CD4-positive, alpha-beta T cell (primary cell): ENCODE data around the gene RASA2. TPM values are rescaled to one million over a fixed set of nuclear protein-coding genes. Genes with fewer than 3 reads are reported as not detected.

Source experiments
- ATAC-seq: fragments of 200-7000 bp; cut with Tn5 transposase; one replicate; pipeline ENCODE4 v1.10.0; 2022; ENCODE audit warnings: mild to moderate bottlenecking; ENCODE audit not compliant: poor library complexity
- CTCF ChIA-PET: fragments of 350-600 bp; sonication (Branson Sonifier 250); formaldehyde crosslinking; loops from one replicate; lab custom pipeline; 2021; ENCODE audit warnings: antibody characterized with exemption, inconsistent platforms; lab: Charles Lee
- POLR2A ChIA-PET: fragments of 350-600 bp; sonication (Branson Sonifier 250); formaldehyde crosslinking; loops from one replicate; lab custom pipeline; 2021; ENCODE audit warnings: antibody characterized with exemption, inconsistent platforms; lab: Charles Lee
- DNase-seq, 14 experiments: peaks; one replicate each; pipeline ENCODE4 v3.0.0-alpha.2; 2013 to 2020; ENCODE audit warnings: mixed read lengths in 2 of 14
- H3K27ac ChIP-seq, 2 donors: one replicate each; pipeline versions ENCODE4 v1.5.1 to v1.7.0; 2013; ENCODE audit warnings: low read length in 2 of 2, low read depth in 1 of 2, mild to moderate bottlenecking in 1 of 2
- H3K27me3 ChIP-seq, 2 experiments: 1 replicate in 1 of 2; 2 replicates in 1 of 2; pipeline versions ENCODE4 v1.6.1 to v1.7.0; 2013; ENCODE audit warnings: low read length in 2 of 2, control low read depth in 1 of 2, mild to moderate bottlenecking in 1 of 2, moderate library complexity in 1 of 2; ENCODE audit not compliant: insufficient read depth in 2 of 2, control insufficient read depth in 1 of 2
- H3K36me3 ChIP-seq: one replicate; pipeline ENCODE4 v1.6.1; 2013; ENCODE audit warnings: low read length, control low read depth; ENCODE audit not compliant: insufficient read depth
- H3K4me1 ChIP-seq: one replicate; pipeline ENCODE4 v1.6.1; 2013; ENCODE audit warnings: low read length, control low read depth; ENCODE audit not compliant: insufficient read depth
- H3K4me3 ChIP-seq: one replicate; pipeline ENCODE4 v1.5.1; 2013; ENCODE audit warnings: mild to moderate bottlenecking, low read length, moderate library complexity
- H3K9me3 ChIP-seq, 2 experiments: 1 replicate in 1 of 2; 2 replicates in 1 of 2; pipeline versions ENCODE4 v1.6.1 to v1.7.0; 2013; ENCODE audit warnings: low read length in 2 of 2, mild to moderate bottlenecking in 2 of 2, control low read depth in 1 of 2, moderate library complexity in 1 of 2; ENCODE audit not compliant: control insufficient read depth in 1 of 2, insufficient read depth in 1 of 2
- H3K27ac Mint-ChIP-seq: one replicate; pipeline ENCODE4 v1.8.0; 2020; ENCODE audit warnings: mixed read lengths
- H3K27me3 Mint-ChIP-seq: one replicate; pipeline ENCODE4 v1.8.0; 2021; ENCODE audit warnings: mixed read lengths
- H3K36me3 Mint-ChIP-seq: one replicate; pipeline ENCODE4 v1.8.0; 2021; ENCODE audit warnings: low read depth, mixed read lengths
- H3K4me1 Mint-ChIP-seq: one replicate; pipeline ENCODE4 v1.8.0; 2021; ENCODE audit warnings: low read depth, mixed read lengths
- H3K4me3 Mint-ChIP-seq: one replicate; pipeline ENCODE4 v1.8.0; 2020; ENCODE audit warnings: mild to moderate bottlenecking, mixed read lengths
- H3K9me3 Mint-ChIP-seq: one replicate; pipeline ENCODE4 v1.8.0; 2020; ENCODE audit warnings: mixed read lengths
- CTCF ChIP-seq: fragments of 200-600 bp; IDR thresholded peaks from one replicate; pipeline ENCODE4 v1.8.0; 2022; ENCODE audit warnings: antibody characterized with exemption, mild to moderate bottlenecking
- intact Hi-C, 2 experiments: fragments of 100-400 bp; cut with DNase I in 1 of 2; cut with micrococcal nuclease in 1 of 2; formaldehyde crosslinking; loops; one replicate each; pipeline versions ENCODE4 v1.15.1 to v1.9.0; 2023 to 2025; cut with DNase I, micrococcal nuclease
- total RNA-seq, 174 experiments: library from RNA in 2 of 174; stranded (reverse) in 2 of 174; gene quantifications; one replicate each; pipeline ENCODE4 v1.2.3 and lab custom pipeline; 2021 to 2026

The RASA2 gene
- total RNA-seq, 2 experiments from 2014 or later, result 96.1 to 96.4 TPM

- Mint-ChIP-seq H3K27ac (no peak overlapping the region), H3K4me3 (no peak overlapping the region), H3K36me3 (no peaks in the 10 kb centered on the region), H3K4me1 (no peaks in the 10 kb centered on the region), H3K27me3 (no peaks in the 10 kb centered on the region), H3K9me3 (no peaks in the 10 kb centered on the region)
- no peaks in the 10 kb centered on the region for H3K36me3 ChIP-seq
- no peaks in the 10 kb centered on the region for H3K27me3 ChIP-seq
- H3K4me3 ChIP-seq, result no peak overlapping the region
- POLR2A ChIA-PET, result no interaction called here
- DNase-seq (no peak), ATAC-seq (no peak)
- CTCF ChIA-PET, result no interaction called here
- H3K9me3 ChIP-seq, result no peaks in the 10 kb centered on the region
- no peak for TF ChIP-seq CTCF
- H3K27ac ChIP-seq, result no peak overlapping the region
- H3K4me1 ChIP-seq, result peaks cover 3% of the 10 kb centered on the region
- intact Hi-C loops, result loop anchor here in 1 of 2 experiments (10.0 kb wide), 1 partner anchor 289 kb away; no protein-coding TSS in a partner anchor
These were observed 157.0 kb downstream of the RASA2 start for GRCh38 chr3:141643796-141644195.

GRCh38 chr3:141644931-141645330 is 158.1 kb downstream of the RASA2 start:
- H3K9me3 Mint-ChIP-seq, result no peaks in the 10 kb centered on the region
- H3K4me1 ChIP-seq, result peaks cover 3% of the 10 kb centered on the region
- peak; percentile 59 for ATAC-seq
- H3K27me3 Mint-ChIP-seq, result no peaks in the 10 kb centered on the region
- peak; percentile 36 to 75 (median 58) for DNase-seq
- no peaks in the 10 kb centered on the region for H3K4me1 Mint-ChIP-seq
- H3K4me3 ChIP-seq, result no peak overlapping the region
- intact Hi-C loops, result loop anchor here in 1 of 2 experiments (1.0 to 10.0 kb wide), 2 partner anchors 185 to 290 kb away; no protein-coding TSS in a partner anchor
- no peaks in the 10 kb centered on the region for H3K36me3 ChIP-seq
- peak; percentile 76 for TF ChIP-seq CTCF
- no peaks in the 10 kb centered on the region for H3K27me3 ChIP-seq
- H3K27ac ChIP-seq, result no peak overlapping the region
- H3K27ac Mint-ChIP-seq, result no peak overlapping the region
- POLR2A ChIA-PET, result no interaction called here
- CTCF ChIA-PET, result no interaction called here
- no peak overlapping the region for H3K4me3 Mint-ChIP-seq
- no peaks in the 10 kb centered on the region for H3K9me3 ChIP-seq
- H3K36me3 Mint-ChIP-seq, result no peaks in the 10 kb centered on the region

GRCh38 chr3:141646760-141647561 is 160.1 kb downstream of the RASA2 start:
- Mint-ChIP-seq H3K4me3 (no peak overlapping the region), H3K4me1 (no peaks in the 10 kb centered on the region), H3K27me3 (no peaks in the 10 kb centered on the region), H3K9me3 (no peaks in the 10 kb centered on the region), H3K27ac (no peak overlapping the region), H3K36me3 (no peaks in the 10 kb centered on the region)
- Histone ChIP-seq H3K27me3 (no peaks in the 10 kb centered on the region), H3K36me3 (no peaks in the 10 kb centered on the region), H3K9me3 (no peaks in the 10 kb centered on the region), H3K4me1 (peaks cover 3% of the 10 kb centered on the region), H3K27ac (no peak overlapping the region), H3K4me3 (no peak overlapping the region)
- intact Hi-C loops, result loop anchor here in 1 of 2 experiments (10.0 kb wide), 1 partner anchor 292 kb away; no protein-coding TSS in a partner anchor
- ATAC-seq, result peak; percentile 29
- no peak for TF ChIP-seq CTCF
- POLR2A ChIA-PET, result no interaction called here
- DNase-seq, result peak in 3 of 14 experiments; percentile 25 to 54 (median 34)
- CTCF ChIA-PET, result no interaction called here
